Muscle layer of duodenum (tissue), 2 donors: ENCODE measurements around the gene MICAL3.

Experiments used
- H3K27ac ChIP-seq: one replicate; pipeline ENCODE4 v1.7.0; 2013; ENCODE audit warnings: mild to moderate bottlenecking, low read length
- H3K27me3 ChIP-seq: one replicate; pipeline ENCODE4 v1.7.0; 2013; ENCODE audit warnings: low read depth, mild to moderate bottlenecking, control low read depth, low read length
- H3K36me3 ChIP-seq, 2 donors: one replicate each; pipeline ENCODE4 v1.7.0; 2013; ENCODE audit warnings: low read length in 2 of 2, control low read depth in 1 of 2, mild to moderate bottlenecking in 1 of 2; ENCODE audit not compliant: insufficient read depth in 2 of 2, control insufficient read depth in 1 of 2
- H3K4me1 ChIP-seq, 2 donors: one replicate each; pipeline ENCODE4 v1.7.0; 2013; ENCODE audit warnings: low read length in 2 of 2, mild to moderate bottlenecking in 2 of 2, control low read depth in 1 of 2, moderate library complexity in 1 of 2; ENCODE audit not compliant: insufficient read depth in 2 of 2, control insufficient read depth in 1 of 2
- H3K4me3 ChIP-seq, 2 donors: one replicate each; pipeline ENCODE4 v1.7.0; 2013; ENCODE audit warnings: low read length in 2 of 2, low read depth in 1 of 2, mild to moderate bottlenecking in 1 of 2
- H3K9me3 ChIP-seq, 2 donors: one replicate each; pipeline ENCODE4 v1.7.0; 2013; ENCODE audit warnings: low read length in 2 of 2, control low read depth in 1 of 2, mild to moderate bottlenecking in 1 of 2; ENCODE audit not compliant: control insufficient read depth in 1 of 2
- donor health status: healthy.

Gene MICAL3

GRCh38 chr22:17806437-17806836, 217.9 kb downstream of the MICAL3 start:
- Histone ChIP-seq H3K9me3 (no peaks in the 10 kb centered on the region), H3K36me3 (peaks cover 41 to 74% of the 10 kb centered on the region in 2 donors), H3K27ac (no peak overlapping the region), H3K4me1 (no peaks in the 10 kb centered on the region), H3K27me3 (no peaks in the 10 kb centered on the region), H3K4me3 (no peak overlapping the region)

GRCh38 chr22:17804331-17805080, 219.9 kb downstream of the MICAL3 start:
- Histone ChIP-seq H3K27ac (no peak overlapping the region), H3K27me3 (no peaks in the 10 kb centered on the region), H3K36me3 (peaks cover 41 to 61% of the 10 kb centered on the region in 2 donors), H3K9me3 (no peaks in the 10 kb centered on the region), H3K4me3 (no peak overlapping the region), H3K4me1 (no peaks in the 10 kb centered on the region)

GRCh38 chr22:17803609-17804270, 220.6 kb downstream of the MICAL3 start:
- no peaks in the 10 kb centered on the region for H3K9me3 ChIP-seq

DNA sequence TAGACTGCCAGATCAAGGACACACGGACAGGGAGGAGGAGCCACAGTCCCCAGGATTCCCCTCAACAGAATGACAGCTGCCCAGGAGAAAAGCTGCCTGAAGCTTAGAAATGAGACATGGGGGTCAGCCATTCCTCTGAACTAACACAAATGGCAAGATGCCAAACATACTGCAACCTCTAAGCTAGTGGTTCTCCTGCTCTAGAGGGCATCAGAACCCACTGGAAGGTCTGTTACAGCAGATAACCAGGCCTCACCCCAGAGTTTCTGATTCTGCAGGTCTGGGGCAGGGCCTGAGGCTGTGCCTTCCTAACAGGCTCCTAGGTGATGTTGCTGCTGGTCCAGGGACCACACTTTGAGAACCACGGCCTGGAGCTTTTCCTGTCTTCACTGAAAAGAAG, 221.5 kb downstream of the MICAL3 start:
- Histone ChIP-seq H3K27me3 (no peaks in the 10 kb centered on the region), H3K36me3 (peaks cover 41 to 46% of the 10 kb centered on the region in 2 donors), H3K9me3 (no peaks in the 10 kb centered on the region), H3K4me1 (no peaks in the 10 kb centered on the region), H3K27ac (no peak overlapping the region), H3K4me3 (no peak overlapping the region)

More at GRCh38 chr22:17803609-17804270, 220.6 kb downstream of the MICAL3 start:
- Histone ChIP-seq H3K27ac (no peak overlapping the region), H3K27me3 (no peaks in the 10 kb centered on the region), H3K4me1 (no peaks in the 10 kb centered on the region), H3K36me3 (peaks cover 41 to 54% of the 10 kb centered on the region in 2 donors), H3K4me3 (no peak overlapping the region)

GRCh38 chr22:17802411-17802810, 221.9 kb downstream of the MICAL3 start:
- no peak overlapping the region for H3K27ac ChIP-seq
- no peak overlapping the region for H3K4me3 ChIP-seq
- H3K36me3 ChIP-seq: peaks cover 40 to 42% of the 10 kb centered on the region in 2 donors
- no peaks in the 10 kb centered on the region for H3K27me3 ChIP-seq
- H3K4me1 ChIP-seq: no peaks in the 10 kb centered on the region
- H3K9me3 ChIP-seq: no peaks in the 10 kb centered on the region

GRCh38 chr22:17797721-17798559, 226.4 kb downstream of the MICAL3 start:
- H3K27ac ChIP-seq: no peak overlapping the region
- no peak overlapping the region for H3K4me3 ChIP-seq
- no peaks in the 10 kb centered on the region for H3K9me3 ChIP-seq
- H3K27me3 ChIP-seq: no peaks in the 10 kb centered on the region
- H3K36me3 ChIP-seq: peaks cover 11 to 31% of the 10 kb centered on the region in 2 donors
- H3K4me1 ChIP-seq: no peaks in the 10 kb centered on the region

- Histone ChIP-seq H3K9me3 (no peaks in the 10 kb centered on the region), H3K27me3 (no peaks in the 10 kb centered on the region), H3K36me3 (peaks cover 3 to 29% of the 10 kb centered on the region in 2 donors), H3K27ac (no peak overlapping the region), H3K4me1 (no peaks in the 10 kb centered on the region), H3K4me3 (no peak overlapping the region)
Observed at GRCh38 chr22:17796695-17797094, 227.7 kb downstream of the MICAL3 start.

- no peaks in the 10 kb centered on the region for H3K27me3 ChIP-seq
- H3K27ac ChIP-seq: no peak overlapping the region
- no peak overlapping the region for H3K4me3 ChIP-seq
- peaks cover 3 to 30% of the 10 kb centered on the region in 2 donors for H3K36me3 ChIP-seq
- H3K4me1 ChIP-seq: no peaks in the 10 kb centered on the region
- H3K9me3 ChIP-seq: no peaks in the 10 kb centered on the region
Observed at GRCh38 chr22:17795661-17796548, 228.5 kb downstream of the MICAL3 start.

GRCh38 chr22:17794726-17795542, 229.4 kb downstream of the MICAL3 start:
- Histone ChIP-seq H3K4me3 (no peak overlapping the region), H3K36me3 (peaks cover 3 to 40% of the 10 kb centered on the region in 2 donors), H3K27ac (no peak overlapping the region)

DNA sequence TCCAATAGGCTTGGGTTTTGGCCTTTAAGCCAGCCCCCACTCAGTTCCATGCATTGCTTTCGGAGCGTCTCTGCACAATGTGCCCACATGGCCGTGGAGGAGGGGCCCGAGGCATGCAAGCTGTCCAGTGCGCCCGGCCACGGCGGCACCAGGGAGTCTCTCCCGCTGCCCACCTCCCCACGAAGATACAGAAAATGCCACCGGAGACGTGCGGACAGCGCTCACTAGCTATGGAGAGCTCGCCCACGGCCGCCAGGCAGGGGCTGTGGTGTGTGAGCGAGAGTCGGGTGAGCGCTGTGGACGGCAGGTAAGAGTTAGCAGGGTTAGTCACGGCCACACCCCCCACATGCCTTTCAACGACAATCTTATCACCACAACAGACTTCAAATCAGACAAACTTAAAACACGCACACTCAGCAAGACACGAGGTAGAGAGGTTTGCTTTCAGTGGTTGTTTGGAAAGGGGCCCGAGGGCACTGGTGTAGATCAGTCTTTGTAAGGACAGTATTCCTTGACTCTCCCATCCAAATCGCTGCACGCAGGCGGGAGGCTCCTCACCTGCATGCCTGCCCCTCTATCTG, 231.4 kb downstream of the MICAL3 start:
- no peak overlapping the region for H3K4me3 ChIP-seq
- H3K27me3 ChIP-seq: no peaks in the 10 kb centered on the region
- no peak overlapping the region for H3K27ac ChIP-seq
- H3K9me3 ChIP-seq: no peaks in the 10 kb centered on the region
- no peaks in the 10 kb centered on the region for H3K4me1 ChIP-seq
- peaks cover 3 to 59% of the 10 kb centered on the region in 2 donors for H3K36me3 ChIP-seq

More at GRCh38 chr22:17794726-17795542, 229.4 kb downstream of the MICAL3 start:
- no peaks in the 10 kb centered on the region for H3K9me3 ChIP-seq
- no peaks in the 10 kb centered on the region for H3K27me3 ChIP-seq
- H3K4me1 ChIP-seq: no peaks in the 10 kb centered on the region
